HG03558 (cell line): Measurements from ENCODE around the gene ZNF732.
"Not testable (repeated sequence)": the region's sequence is repeated elsewhere in the genome, so short reads cannot be mapped to it uniquely, and the experiment has no call there.

Source experiments
- ATAC-seq: cut with Tn5 transposase; IDR thresholded peaks from one replicate; pipeline ENCODE4 v1.9.1; 2021; ENCODE audit warnings: moderate number of reproducible peaks; ENCODE audit not compliant: unreplicated experiment; ENCODE audit errors: extremely low read depth

Gene ZNF732

DNA sequence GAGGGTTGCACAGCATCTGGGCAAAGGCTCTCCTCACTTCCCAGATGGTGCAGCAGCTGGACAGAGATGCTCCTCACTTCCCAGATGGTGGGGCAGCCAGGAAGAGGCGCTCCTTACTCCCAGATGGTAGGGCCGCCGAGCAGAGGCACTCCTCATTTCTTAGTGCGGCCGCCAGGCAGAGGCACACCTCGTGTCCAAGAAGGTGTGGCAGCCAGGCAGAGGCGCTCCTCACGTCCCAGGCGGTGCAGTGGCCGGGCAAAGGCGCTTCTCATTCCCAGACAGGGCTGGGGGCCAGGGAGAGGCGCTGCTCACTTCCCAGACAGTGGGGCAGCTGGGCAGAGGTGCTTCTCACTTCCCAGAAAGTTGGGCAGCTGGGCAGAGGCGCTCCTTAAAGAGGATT lies 48.8 kb downstream of the ZNF732 start:
- no peak for ATAC-seq

DNA sequence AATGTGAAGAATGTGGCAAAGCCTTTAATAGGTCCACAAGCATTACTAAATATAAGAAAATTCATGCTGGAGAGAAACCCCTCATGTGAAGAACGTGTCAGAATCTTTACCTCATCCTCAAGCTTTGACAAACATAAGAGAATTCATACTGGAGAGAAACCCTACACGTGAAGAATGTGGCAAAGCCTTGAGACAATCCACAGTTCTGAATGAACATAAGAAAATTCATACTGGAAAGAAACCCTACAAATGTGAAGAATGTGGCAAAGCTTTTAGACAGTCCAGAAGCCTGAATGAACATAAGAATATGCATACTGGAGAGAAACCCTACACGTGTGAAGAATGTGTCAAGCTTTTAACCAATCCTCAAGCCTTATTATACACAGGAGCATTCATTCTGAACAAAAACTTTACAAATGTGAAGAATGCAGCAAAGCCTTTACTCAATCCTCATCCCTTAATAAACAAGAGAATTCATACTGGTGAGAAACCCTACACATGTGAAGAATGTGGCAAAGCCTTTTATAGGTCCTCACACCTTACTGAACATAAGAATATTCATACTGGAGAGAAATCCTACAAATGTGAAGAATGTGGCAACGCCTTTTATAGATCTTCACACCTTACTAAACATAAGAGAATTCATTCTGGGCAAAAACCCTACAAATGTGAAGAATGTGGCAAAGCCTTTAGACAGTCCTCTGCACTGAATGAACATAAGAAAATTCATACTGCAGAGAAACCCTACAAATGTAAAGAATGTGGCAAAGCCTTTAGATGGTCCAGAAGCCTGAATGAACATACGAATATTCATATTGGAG lies 51.1 kb downstream of the ZNF732 start:
- no peak for ATAC-seq

DNA sequence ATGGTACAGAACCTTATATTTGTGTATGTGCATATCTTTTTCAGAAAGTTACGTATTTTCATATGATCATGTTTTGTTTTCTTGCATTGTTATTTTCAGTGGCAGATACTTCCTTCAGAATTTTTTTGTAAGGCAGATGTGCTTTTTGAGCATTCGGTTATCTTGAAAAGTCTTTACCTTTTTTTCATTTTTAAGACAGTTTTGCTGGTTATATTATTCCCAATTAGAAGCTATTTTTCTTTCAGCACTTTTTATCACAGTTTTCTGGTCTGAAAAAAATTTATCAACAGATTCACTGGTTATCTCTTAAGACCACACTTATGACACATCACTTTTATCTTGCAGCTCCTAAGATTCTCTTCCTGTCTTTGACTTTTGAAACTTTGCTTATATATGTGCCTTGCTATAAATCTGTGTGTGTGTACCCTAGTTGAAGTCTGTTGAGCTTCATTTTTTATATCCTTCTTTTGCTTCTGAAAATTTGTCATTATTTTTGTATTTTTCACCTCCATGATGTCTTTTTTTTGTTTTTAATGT lies 53.1 kb downstream of the ZNF732 start:
- ATAC-seq: no peak

DNA sequence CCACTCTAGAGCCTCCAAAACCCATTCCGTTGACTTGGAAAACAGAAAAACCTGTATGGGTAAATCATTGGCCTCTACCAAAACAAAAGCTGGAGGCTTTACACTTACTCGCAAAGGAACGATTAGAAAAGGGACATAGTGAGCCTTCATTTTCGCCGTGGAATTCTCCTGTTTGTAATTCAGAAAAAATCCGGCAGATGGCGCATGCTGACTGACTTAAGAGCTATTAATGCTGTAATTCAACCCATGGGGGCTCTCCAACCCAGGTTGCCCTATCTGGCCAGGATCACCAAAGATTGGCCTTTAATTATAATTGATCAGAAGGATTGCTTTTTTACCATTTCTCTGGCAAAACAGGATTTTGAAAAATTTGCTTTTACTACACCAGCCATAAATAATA lies 60.8 kb downstream of the ZNF732 start:
- no peak for ATAC-seq

DNA sequence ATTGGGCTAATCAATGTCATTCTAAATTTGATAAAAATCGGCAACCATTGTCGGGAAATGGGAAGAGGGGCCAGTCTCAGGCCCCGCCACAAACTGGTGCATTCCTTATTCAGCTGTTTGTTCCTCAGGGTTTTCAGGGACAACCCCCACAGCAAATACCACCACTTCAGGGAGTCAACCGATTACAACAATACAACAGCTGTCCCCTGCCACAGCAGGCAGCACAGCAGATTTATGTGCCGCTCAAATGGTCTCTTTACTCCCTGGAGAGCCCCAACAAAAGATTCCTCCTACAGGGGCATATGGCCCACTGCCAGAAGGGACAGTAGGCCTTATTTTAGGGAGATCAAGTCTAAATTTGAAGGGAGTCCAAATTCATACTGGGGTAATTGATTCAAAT lies 61.8 kb downstream of the ZNF732 start:
- ATAC-seq: no peak

DNA sequence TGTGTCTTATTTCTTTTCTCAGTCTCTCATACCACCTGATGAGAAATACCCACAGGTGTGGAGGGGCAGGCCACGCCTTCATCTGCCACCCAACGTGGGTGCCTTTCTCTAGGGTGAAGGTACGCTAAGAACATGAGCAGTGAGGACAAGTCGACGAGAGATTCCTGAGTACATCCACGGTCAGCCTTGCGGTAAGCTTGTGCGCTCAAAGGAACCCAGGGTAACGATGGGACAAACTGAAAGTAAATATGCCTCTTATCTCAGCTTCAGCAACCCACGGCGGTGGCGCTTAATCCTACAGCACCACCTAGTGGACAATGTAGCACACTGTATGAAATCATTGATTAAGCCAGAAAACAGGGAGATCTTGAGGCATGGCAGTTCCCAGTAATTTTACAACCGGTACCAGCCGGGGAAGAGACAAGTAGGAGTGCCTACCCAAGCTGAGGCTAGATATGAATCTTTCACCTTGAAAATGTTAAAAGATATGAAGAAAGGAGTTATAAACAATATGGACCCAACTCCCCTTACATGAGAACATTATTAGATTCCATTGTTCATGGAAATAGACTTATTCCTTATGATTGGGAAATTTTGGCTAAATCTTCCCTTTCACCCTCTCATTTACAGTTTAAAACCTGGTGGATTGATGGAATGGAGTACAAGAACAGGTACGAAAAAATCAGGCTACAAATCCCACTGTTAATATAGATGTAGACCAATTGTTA lies 63.0 kb downstream of the ZNF732 start:
- ATAC-seq: no peak

DNA sequence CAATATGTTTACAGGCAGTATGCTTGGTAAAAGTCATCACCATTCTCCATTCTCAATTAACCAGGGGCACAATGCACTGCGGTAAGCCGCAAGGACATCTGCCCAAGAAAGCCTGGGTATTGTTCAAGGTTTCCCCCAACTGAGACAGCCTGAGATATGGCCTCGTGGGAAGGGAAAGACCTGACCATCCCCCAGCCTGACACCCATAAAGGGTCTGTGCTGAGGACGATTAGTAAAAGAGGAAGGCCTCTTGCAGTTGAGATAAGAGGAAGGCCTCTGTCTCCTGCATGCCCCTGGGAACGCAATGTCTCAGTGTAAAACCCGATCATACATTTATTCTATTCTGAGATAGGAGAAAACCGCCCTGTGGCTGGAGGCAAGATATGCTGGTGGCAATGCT lies 63.9 kb downstream of the ZNF732 start:
- ATAC-seq: not testable (repeated sequence)

DNA sequence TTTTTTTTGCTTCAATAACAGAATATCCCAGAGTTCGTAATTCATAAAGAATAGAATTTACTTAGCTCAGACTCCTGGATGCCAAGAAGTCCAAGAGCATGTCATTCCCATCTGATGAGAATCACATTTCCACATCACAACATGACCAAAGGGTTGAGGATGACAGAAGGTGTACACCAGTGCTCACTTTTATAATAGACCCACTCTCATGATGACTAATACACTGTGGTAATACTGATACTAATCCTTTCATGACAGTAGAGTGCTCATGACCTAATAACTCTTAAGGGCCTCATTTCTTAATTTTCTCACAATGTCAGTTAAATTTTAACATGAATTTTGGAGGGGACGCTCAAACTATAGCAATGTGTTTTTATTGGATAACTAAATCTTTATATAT lies 69.2 kb downstream of the ZNF732 start:
- ATAC-seq: no peak

DNA sequence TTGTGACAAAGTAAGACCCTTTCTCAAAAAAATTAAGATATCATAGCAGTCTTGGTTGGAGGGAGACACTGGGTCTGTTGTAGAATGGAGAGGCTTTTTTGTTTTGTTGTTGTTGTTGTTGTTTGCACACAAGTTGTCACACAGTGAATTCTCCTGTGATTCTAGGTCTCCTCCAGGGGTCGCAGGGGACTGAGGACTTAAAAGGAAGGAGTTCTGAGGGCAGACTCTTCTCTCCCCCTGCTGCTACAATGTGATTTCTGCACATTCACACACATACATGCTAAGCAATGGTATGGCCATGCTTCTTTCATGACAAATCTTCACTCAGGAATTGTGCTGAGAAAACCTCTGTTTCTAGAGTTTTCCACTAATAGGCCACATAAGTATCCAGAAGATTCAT lies 71.1 kb downstream of the ZNF732 start:
- ATAC-seq: no peak

DNA sequence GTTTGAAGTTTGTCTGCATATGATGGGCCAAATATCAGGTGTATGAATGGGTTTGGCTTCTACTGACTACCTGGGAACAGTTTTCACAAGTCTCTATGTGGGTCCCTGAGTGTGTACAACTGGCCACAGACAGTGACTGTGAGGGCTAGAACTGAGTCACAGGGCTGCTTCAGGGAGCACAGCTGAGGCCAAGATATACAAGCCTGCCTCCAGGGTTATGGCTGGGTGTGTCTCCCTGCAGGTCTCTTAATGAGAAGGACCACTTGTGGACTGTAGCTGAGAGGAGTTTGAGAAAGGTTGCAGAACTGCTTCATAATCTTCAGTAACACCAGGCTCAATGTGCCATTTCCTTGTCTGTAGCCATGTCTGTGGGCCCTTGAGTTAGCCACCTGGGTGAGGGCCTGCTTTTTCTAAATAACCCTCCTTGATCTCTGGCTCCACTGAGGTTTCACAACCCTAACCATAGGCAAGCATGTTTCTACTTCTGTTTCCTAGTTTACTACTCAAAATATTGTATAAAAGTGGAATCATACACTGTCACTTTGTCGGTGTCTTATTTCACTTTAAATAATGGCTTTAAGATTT lies 81.3 kb downstream of the ZNF732 start:
- ATAC-seq: no peak
